CD14-positive monocyte (primary cell): ENCODE measurements around the gene GRIK2. TPM values are rescaled to one million over a fixed set of nuclear protein-coding genes. Genes with fewer than 3 reads are reported as not detected.

Experiments used
- DNase-seq, 3 donors: peaks; one replicate each; pipeline ENCODE4 v3.0.0-alpha.2; 2011 to 2022
- H2AFZ ChIP-seq: 2 replicates; pipeline ENCODE4 v1.6.0; 2012; ENCODE audit warnings: mild to moderate bottlenecking, low read depth, low read length, inconsistent platforms; ENCODE audit not compliant: insufficient read depth, poor library complexity, severe bottlenecking
- H3K27ac ChIP-seq, 2 donors: 1 replicate in 1 of 2; 2 replicates in 1 of 2; pipeline ENCODE4 v1.5.1; 2012 to 2013; ENCODE audit warnings: low read length in 2 of 2, control low read depth in 1 of 2, inconsistent platforms in 1 of 2, low read depth in 1 of 2, mild to moderate bottlenecking in 1 of 2
- H3K27me3 ChIP-seq, 2 donors: one replicate each; pipeline versions ENCODE4 v1.6.0 to v1.6.1; 2011 to 2013; ENCODE audit warnings: low read length in 2 of 2; ENCODE audit not compliant: control insufficient read depth in 2 of 2, insufficient read depth in 2 of 2
- H3K36me3 ChIP-seq, 2 donors: replicated peaks in 1 of 2; 1 replicate in 1 of 2; 2 replicates in 1 of 2; pipeline versions ENCODE4 v1.5.1 to v1.6.1; 2012 to 2013; ENCODE audit warnings: low read length in 2 of 2, control low read depth in 1 of 2, inconsistent platforms in 1 of 2, mild to moderate bottlenecking in 1 of 2; ENCODE audit not compliant: insufficient read depth in 2 of 2, control insufficient read depth in 1 of 2
- H3K4me1 ChIP-seq, 2 donors: 1 replicate in 1 of 2; 2 replicates in 1 of 2; pipeline versions ENCODE4 v1.5.1 to v1.6.1; 2012 to 2013; ENCODE audit warnings: low read length in 2 of 2, control low read depth in 1 of 2, inconsistent platforms in 1 of 2, mild to moderate bottlenecking in 1 of 2, moderate library complexity in 1 of 2; ENCODE audit not compliant: insufficient read depth in 2 of 2, control insufficient read depth in 1 of 2
- H3K4me2 ChIP-seq: replicated peaks from 2 replicates; pipeline ENCODE3; 2012; ENCODE audit warnings: low read length, moderate library complexity, mild to moderate bottlenecking; ENCODE audit not compliant: poor library complexity, severe bottlenecking; ENCODE audit errors: extremely low read depth
- H3K4me3 ChIP-seq, 3 experiments: fragments of 200-600 bp in 1 of 3; sonication (generic) in 1 of 3; replicated peaks in 1 of 3; 1 replicate in 2 of 3; 2 replicates in 1 of 3; pipeline ENCODE4 v1.5.1; 2011 to 2013; ENCODE audit warnings: low read length in 3 of 3, mild to moderate bottlenecking in 3 of 3, control low read depth in 2 of 3, low read depth in 2 of 3, inconsistent platforms in 1 of 3, moderate library complexity in 1 of 3
- H3K79me2 ChIP-seq: 2 replicates; pipeline ENCODE4 v1.6.0; 2012; ENCODE audit warnings: mild to moderate bottlenecking, control low read depth, inconsistent platforms, low read length, moderate library complexity; ENCODE audit not compliant: insufficient read depth
- H3K9ac ChIP-seq: 2 replicates; pipeline ENCODE4 v1.6.0; 2017; ENCODE audit warnings: low read length, mild to moderate bottlenecking; ENCODE audit not compliant: insufficient read depth, poor library complexity, severe bottlenecking
- H3K9me3 ChIP-seq, 2 donors: replicated peaks in 1 of 2; 1 replicate in 1 of 2; 2 replicates in 1 of 2; pipeline versions ENCODE4 v1.5.1 to v1.6.1; 2012 to 2013; ENCODE audit warnings: low read length in 2 of 2, control low read depth in 1 of 2; ENCODE audit not compliant: control insufficient read depth in 1 of 2, insufficient read depth in 1 of 2
- H4K20me1 ChIP-seq: 2 replicates; pipeline ENCODE4 v1.6.0; 2012; ENCODE audit warnings: mild to moderate bottlenecking, low read length, control low read depth, moderate library complexity; ENCODE audit not compliant: insufficient read depth
- H3K27ac Mint-ChIP-seq, 7 donors: one replicate each; pipeline ENCODE4 v1.8.0; 2020; ENCODE audit warnings: mild to moderate bottlenecking in 7 of 7, mixed read lengths in 7 of 7, moderate library complexity in 6 of 7, inconsistent platforms in 2 of 7
- H3K27me3 Mint-ChIP-seq, 3 donors: one replicate each; pipeline ENCODE4 v1.8.0; 2021 to 2022; ENCODE audit warnings: low read depth in 3 of 3, mild to moderate bottlenecking in 3 of 3, mixed read lengths in 3 of 3, moderate library complexity in 3 of 3, inconsistent platforms in 1 of 3
- H3K36me3 Mint-ChIP-seq, 2 donors: one replicate each; pipeline ENCODE4 v1.8.0; 2020; ENCODE audit warnings: mixed read lengths in 2 of 2, inconsistent platforms in 1 of 2, mild to moderate bottlenecking in 1 of 2
- H3K4me1 Mint-ChIP-seq: one replicate; pipeline ENCODE4 v1.8.0; 2020; ENCODE audit warnings: mild to moderate bottlenecking, mixed read lengths
- H3K4me3 Mint-ChIP-seq, 2 donors: one replicate each; pipeline ENCODE4 v1.8.0; 2020; ENCODE audit warnings: mild to moderate bottlenecking in 2 of 2, mixed read lengths in 2 of 2, moderate library complexity in 1 of 2
- H3K9me3 Mint-ChIP-seq, 7 donors: one replicate each; pipeline ENCODE4 v1.8.0; 2020 to 2022; ENCODE audit warnings: mixed read lengths in 7 of 7, mild to moderate bottlenecking in 6 of 7, moderate library complexity in 6 of 7, inconsistent platforms in 2 of 7
- CTCF ChIP-seq: fragments of 200-600 bp; IDR thresholded peaks from one replicate; pipeline ENCODE4 v1.8.0; 2022; ENCODE audit warnings: antibody characterized with exemption, mild to moderate bottlenecking
- WGBS: methylation state at CpG from one replicate; pipeline ENCODE4 v1.1.5; 2013; ENCODE audit warnings: missing lambda C conversion rate; ENCODE audit not compliant: insufficient coverage; 5-methylcytosine and 5-hydroxymethylcytosine counted together
- intact Hi-C, 2 donors: fragments of 100-400 bp; cut with micrococcal nuclease; formaldehyde crosslinking; loops; one replicate each; pipeline versions ENCODE4 v1.15.0 to v1.15.1; 2023
- polyA plus RNA-seq, 3 donors: library from polyadenylated mRNA; depleted of rRNA in 1 of 3; unstranded in 2 of 3; stranded (reverse) in 1 of 3; fragments of 300-500 nt in 2 of 3; fragments of >200 nt in 1 of 3; fragmentation: Illumina TruSeq in 2 of 3; gene quantifications; 1 replicate in 2 of 3; 2 replicates in 1 of 3; pipeline ENCODE4 v1.2.3, GENCODE V29; 2012 to 2021

GRIK2 gene
- polyA plus RNA-seq, 3 donors = not detected

GRCh38 chr6:101435038-101435437 lies 41.5 kb downstream of the GRIK2 start:
- Mint-ChIP-seq H3K9me3 (peaks cover 0 to 5% (median 1%) of the 10 kb centered on the region in 7 donors), H3K4me1 (no peaks in the 10 kb centered on the region), H3K27ac (no peak overlapping the region), H3K36me3 (no peaks in the 10 kb centered on the region), H3K27me3 (no peaks in the 10 kb centered on the region), H3K4me3 (no peak overlapping the region)
- no CpG with 5 or more reads among the region's 1 CpG for WGBS
- H3K36me3 ChIP-seq = no peaks in the 10 kb centered on the region
- no peaks in the 10 kb centered on the region for H3K27me3 ChIP-seq
- no peak for DNase-seq
- H3K4me3 ChIP-seq = no peak overlapping the region
- H3K4me2 ChIP-seq = no peak overlapping the region
- intact Hi-C loops = no loop called here
- H3K4me1 ChIP-seq = no peaks in the 10 kb centered on the region
- no peaks in the 10 kb centered on the region for H4K20me1 ChIP-seq
- H3K9me3 ChIP-seq = peaks cover 0 to 4% of the 10 kb centered on the region in 2 donors
- no peak for TF ChIP-seq CTCF
- no peaks in the 10 kb centered on the region for H3K79me2 ChIP-seq
- H3K9ac ChIP-seq = no peak overlapping the region
- no peak overlapping the region for H3K27ac ChIP-seq
- H2AFZ ChIP-seq = no peak overlapping the region

GRCh38 chr6:101439790-101440189 lies 46.3 kb downstream of the GRIK2 start:
- Histone ChIP-seq H3K9me3 (no peaks in the 10 kb centered on the region), H3K27ac (no peak overlapping the region), H2AFZ (no peak overlapping the region), H4K20me1 (no peaks in the 10 kb centered on the region), H3K9ac (no peak overlapping the region), H3K36me3 (no peaks in the 10 kb centered on the region), H3K4me1 (no peaks in the 10 kb centered on the region), H3K27me3 (no peaks in the 10 kb centered on the region), H3K79me2 (no peaks in the 10 kb centered on the region), H3K4me2 (no peak overlapping the region), H3K4me3 (no peak overlapping the region)
- H3K4me3 Mint-ChIP-seq = no peak overlapping the region
- no peaks in the 10 kb centered on the region for H3K27me3 Mint-ChIP-seq
- intact Hi-C loops = no loop called here
- no peak for DNase-seq
- no peak overlapping the region for H3K27ac Mint-ChIP-seq
- WGBS = no CpG with 5 or more reads among the region's 1 CpG
- no peaks in the 10 kb centered on the region for H3K4me1 Mint-ChIP-seq
- no peak for TF ChIP-seq CTCF
- peaks cover 0 to 3% (median 0%) of the 10 kb centered on the region in 7 donors for H3K9me3 Mint-ChIP-seq
- H3K36me3 Mint-ChIP-seq = no peaks in the 10 kb centered on the region
